A549 (cell line): ENCODE results near the gene CKS2. TPM values are rescaled to one million over a fixed set of nuclear protein-coding genes. Genes with fewer than 3 reads are reported as not detected.

Source experiments
- ATAC-seq, 2 experiments: fragments of 200-7000 bp in 1 of 2; fragments of >200 bp in 1 of 2; cut with Nextera tagmentation in 1 of 2; cut with Tn5 transposase in 1 of 2; 3 replicates each; pipeline versions ENCODE4 v1.8.0 to v1.9.1; 2018 to 2020; ENCODE audit warnings: mild to moderate bottlenecking in 1 of 2, moderate library complexity in 1 of 2
- CTCF ChIA-PET: fragments of 300-600 bp; sonication (Branson Sonifier 250); formaldehyde crosslinking; extraction: SDS; loops from one replicate; lab custom pipeline; 2021; ENCODE audit warnings: antibody characterized with exemption, inconsistent platforms; lab: Yijun Ruan, JAX
- POLR2A ChIA-PET: fragments of 350-600 bp; formaldehyde crosslinking; extraction: SDS; loops from one replicate; lab custom pipeline; 2021; ENCODE audit warnings: antibody characterized with exemption, inconsistent platforms; lab: Yijun Ruan, JAX
- DNase-seq, 2 experiments: peaks; one replicate each; pipeline versions ENCODE4 v3.0.0 to v3.0.0-alpha.2; 2011 to 2016; ENCODE audit warnings: low read depth in 1 of 2, low spot score in 1 of 2
- FAIRE-seq: peaks from 2 replicates; lab custom pipeline; 2011; peaks lifted over from hg19 to GRCh38; lab: Jason Lieb, UNC
- H3K27ac ChIP-seq, 2 experiments: fragments of >200 bp; sonication (Bioruptor Twin); formaldehyde crosslinking; 3 replicates each; pipeline ENCODE4 v1.5.1; 2016 to 2017
- H3K4me1 ChIP-seq: fragments of >200 bp; sonication (Bioruptor Twin); formaldehyde crosslinking; 3 replicates; pipeline ENCODE4 v1.6.1; 2016
- H3K4me2 ChIP-seq: fragments of >200 bp; sonication (Bioruptor Twin); formaldehyde crosslinking; 3 replicates; pipeline ENCODE4 v1.6.1; 2016
- H3K4me3 ChIP-seq: fragments of >200 bp; sonication (Bioruptor Twin); formaldehyde crosslinking; 3 replicates; pipeline ENCODE4 v1.5.1; 2016
- H3K9me3 ChIP-seq: fragments of >200 bp; sonication (Bioruptor Twin); formaldehyde crosslinking; 3 replicates; pipeline ENCODE4 v1.6.1; 2016
- CBX2 ChIP-seq: fragments of 200-600 bp; sonication (generic); IDR thresholded peaks from 2 replicates; pipeline ENCODE4 v1.6.1; 2016; ENCODE audit warnings: low read depth, mild to moderate bottlenecking, borderline replicate concordance
- CBX8 ChIP-seq: fragments of 200-600 bp; sonication (generic); IDR thresholded peaks from 2 replicates; pipeline ENCODE4 v1.6.1; 2016
- EP300 ChIP-seq, 2 experiments: fragments of >200 bp; sonication (Bioruptor Twin); formaldehyde crosslinking; IDR thresholded peaks; 2 replicates in 1 of 2; 3 replicates in 1 of 2; pipeline ENCODE4 v1.6.1; 2016 to 2017
- ESRRA ChIP-seq: fragments of 150-350 bp; IDR thresholded peaks from 2 replicates; pipeline ENCODE4 v1.6.1; 2014; ENCODE audit warnings: mild to moderate bottlenecking, low read length, borderline replicate concordance
- FOXS1 ChIP-seq: fragments of 250-450 bp; sonication (Bioruptor Pico); IDR thresholded peaks from 2 replicates; pipeline ENCODE4 v1.5.0; 2020; ENCODE audit warnings: mild to moderate bottlenecking, moderate library complexity
- GATA3 ChIP-seq: IDR thresholded peaks from 2 replicates; pipeline ENCODE4 v1.6.1; 2012; ENCODE audit warnings: borderline replicate concordance
- HEYL ChIP-seq: fragments of 250-450 bp; sonication (Bioruptor Pico); IDR thresholded peaks from 2 replicates; pipeline ENCODE4 v1.8.0; 2021; ENCODE audit warnings: mild to moderate bottlenecking, moderate library complexity
- HOXB13 ChIP-seq: fragments of 250-450 bp; sonication (Bioruptor Pico); IDR thresholded peaks from 2 replicates; pipeline ENCODE4 v1.5.0; 2020; ENCODE audit warnings: low read depth, mild to moderate bottlenecking, moderate library complexity
- KDM5A ChIP-seq: fragments of 200-600 bp; sonication (generic); IDR thresholded peaks from 2 replicates; pipeline ENCODE4 v1.6.1; 2016; ENCODE audit warnings: antibody characterized with exemption, mild to moderate bottlenecking
- MAZ ChIP-seq: fragments of 150-350 bp; IDR thresholded peaks from 2 replicates; pipeline ENCODE4 v1.6.1; 2014; ENCODE audit warnings: antibody characterized with exemption, low read depth, low read length, borderline replicate concordance
- MYC ChIP-seq: IDR thresholded peaks from 2 replicates; pipeline ENCODE4 v1.6.1; 2012; ENCODE audit warnings: mild to moderate bottlenecking, inconsistent platforms, low read length, improper control_type of control experiment, borderline replicate concordance
- NFE2L2 ChIP-seq: fragments of 150-350 bp; conservative IDR thresholded peaks from 2 replicates; pipeline ENCODE4 v1.6.1; 2014; ENCODE audit warnings: low read length
- NPAS2 ChIP-seq: fragments of 250-450 bp; sonication (Bioruptor Pico); IDR thresholded peaks from 2 replicates; pipeline ENCODE4 v1.8.0; 2022; ENCODE audit warnings: mild to moderate bottlenecking, moderate library complexity, borderline replicate concordance
- RFX5 ChIP-seq: fragments of 450-650 bp; IDR thresholded peaks from 2 replicates; pipeline ENCODE4 v1.7.1; 2014; ENCODE audit warnings: antibody characterized with exemption, mild to moderate bottlenecking, moderate library complexity
- RNF2 ChIP-seq: fragments of 200-600 bp; sonication (generic); IDR thresholded peaks from 2 replicates; pipeline ENCODE4 v1.6.1; 2016; ENCODE audit warnings: low read depth, mild to moderate bottlenecking, antibody characterized with exemption, moderate library complexity, borderline replicate concordance
- SMC3 ChIP-seq: fragments of >200 bp; sonication (Bioruptor Twin); formaldehyde crosslinking; IDR thresholded peaks from 3 replicates; pipeline ENCODE4 v1.6.1; 2018; ENCODE audit warnings: inconsistent platforms
- TFCP2L1 ChIP-seq: fragments of 250-450 bp; sonication (Bioruptor Pico); IDR thresholded peaks from 2 replicates; pipeline ENCODE4 v1.5.0; 2021; ENCODE audit warnings: mild to moderate bottlenecking
- TP53 ChIP-seq: fragments of 250-450 bp; sonication (Bioruptor Pico); IDR thresholded peaks from 2 replicates; pipeline ENCODE4 v1.5.0; 2021; ENCODE audit warnings: mild to moderate bottlenecking, moderate library complexity
- ZC3H11A ChIP-seq: fragments of 450-650 bp; IDR thresholded peaks from 2 replicates; pipeline ENCODE4 v1.6.1; 2014; ENCODE audit warnings: antibody characterized with exemption, mild to moderate bottlenecking
- ZSCAN20 ChIP-seq: fragments of 250-450 bp; sonication (Bioruptor Pico); IDR thresholded peaks from 2 replicates; pipeline ENCODE4 v1.8.0; 2022; ENCODE audit warnings: mild to moderate bottlenecking, moderate library complexity
- WGBS: methylation state at CpG from one replicate; pipeline ENCODE4 v1.1.6; 2017; ENCODE audit errors: missing lambda C conversion rate; 5-methylcytosine and 5-hydroxymethylcytosine counted together
- polyA minus RNA-seq: library from RNA; depleted of rRNA, polyadenylated mRNA; stranded (reverse); fragments of >200 nt; gene quantifications from 2 replicates; pipeline ENCODE4 v1.2.3, GENCODE V29; 2011; rRNA and poly(A)+ RNA removed
- polyA plus RNA-seq, 4 experiments: library from polyadenylated mRNA; depleted of rRNA in 3 of 4; stranded (reverse); fragments of >200 nt; fragmentation: RNase III in 1 of 4; extraction: RNeasy Plus Mini Kit Qiagen cat#74134 plus additional on column Dnase treatment in 1 of 4; gene quantifications; 2 replicates in 3 of 4; 3 replicates in 1 of 4; pipeline ENCODE4 v1.2.3, GENCODE V29; 2011 to 2017
- TF ChIP-seq, protein P1 (sequence below): IDR thresholded peaks from 2 replicates; pipeline ENCODE4 v1.6.1; 2012
- TF ChIP-seq, protein P2 (sequence below): fragments of 200-600 bp; sonication (generic); IDR thresholded peaks from 2 replicates; pipeline ENCODE4 v1.6.1; 2016; ENCODE audit warnings: antibody characterized with exemption, mild to moderate bottlenecking, moderate library complexity
- TF ChIP-seq, protein P3 (sequence below): fragments of 250-450 bp; sonication (Bioruptor Pico); IDR thresholded peaks from 2 replicates; pipeline ENCODE4 v1.5.0; 2020; ENCODE audit warnings: low read depth, mild to moderate bottlenecking, moderate library complexity
- TF ChIP-seq, protein P4 (sequence below): fragments of 250-450 bp; sonication (Bioruptor Pico); IDR thresholded peaks from 2 replicates; pipeline ENCODE4 v1.5.0; 2021; ENCODE audit warnings: mild to moderate bottlenecking, moderate library complexity, borderline replicate concordance
- TF ChIP-seq, protein P5 (sequence below): IDR thresholded peaks from 2 replicates; pipeline ENCODE4 v1.6.1; 2012
- TF ChIP-seq, protein P6 (sequence below): fragments of 150-350 bp; IDR thresholded peaks from 2 replicates; pipeline ENCODE4 v1.6.1; 2014; ENCODE audit warnings: low read depth, mild to moderate bottlenecking, low read length
- TF ChIP-seq, protein P7 (sequence below): IDR thresholded peaks from 2 replicates; pipeline ENCODE4 v1.6.1; 2012; ENCODE audit warnings: low read depth, borderline replicate concordance

CKS2 gene
- polyA plus RNA-seq (2011; rRNA removed) (475 and 515 TPM in 2 replicates), polyA plus RNA-seq (2017; fragmentation: RNase III; extraction: RNeasy Plus Mini Kit Qiagen cat#74134 plus additional on column Dnase treatment) (524 to 660 TPM (median 576 TPM) in 3 replicates), polyA minus RNA-seq (152 and 236 TPM in 2 replicates)
- 721 and 865 TPM in 2 replicates for polyA plus RNA-seq (2012; cell fraction: cytosol; rRNA removed)
- 162 and 283 TPM in 2 replicates for polyA plus RNA-seq (2012; cell fraction: nucleus; rRNA removed)

DNA sequence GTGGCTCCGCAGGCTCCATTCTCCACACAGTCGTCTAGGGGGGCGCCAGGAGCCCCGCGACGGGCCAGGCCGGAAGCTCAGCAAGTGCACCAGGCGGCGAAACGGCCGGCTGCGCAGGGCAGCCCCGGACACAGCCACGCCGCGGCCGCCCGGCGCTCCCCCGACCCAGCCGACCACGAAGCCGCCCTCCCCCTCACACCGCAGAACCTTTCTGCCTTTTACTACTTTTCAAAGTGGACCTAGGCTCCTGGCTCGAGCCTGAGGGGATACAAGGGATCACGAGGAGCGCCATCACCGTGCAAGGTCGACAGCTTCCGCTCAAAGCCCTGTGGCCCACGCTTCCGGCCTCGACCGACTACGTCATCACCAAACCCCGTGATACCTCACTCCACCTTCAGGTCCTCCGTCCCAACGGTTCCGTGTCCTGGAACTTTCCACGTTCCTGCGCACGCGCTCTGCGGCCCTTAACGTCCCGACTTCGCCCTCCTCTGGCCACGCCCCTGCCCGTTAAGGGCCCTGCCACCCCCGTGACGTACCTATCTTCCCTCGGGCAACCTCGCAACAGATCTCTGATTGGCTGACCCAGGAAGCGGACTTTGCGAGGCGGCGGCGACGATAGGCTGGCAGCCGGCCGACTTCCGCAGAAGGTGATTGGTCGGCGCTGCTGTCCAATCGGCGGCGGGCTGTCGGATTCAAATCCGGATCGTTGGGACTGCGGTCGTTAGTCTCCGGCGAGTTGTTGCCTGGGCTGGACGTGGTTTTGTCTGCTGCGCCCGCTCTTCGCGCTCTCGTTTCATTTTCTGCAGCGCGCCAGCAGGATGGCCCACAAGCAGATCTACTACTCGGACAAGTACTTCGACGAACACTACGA lies at the start of gene CKS2:
Gene CKS2 (plus strand): TSS at position 721 of the 871 bp plus-strand sequence. CDS start 98 bp downstream, at position 819.
- ChIA-PET CTCF (interaction anchor here (0.7 to 1.4 kb wide), 3 partner anchors 8 to 238 kb away, joined by 3 to 5 read pairs (median 3); partner anchors contain the start of gene SECISBP2), POLR2A (interaction anchor here (0.6 to 1.5 kb wide), 7 partner anchors 8 to 290 kb away, joined by 3 to 7 read pairs (median 4); partner anchors contain the start of gene SECISBP2)
- FAIRE-seq (peak; percentile 99), ATAC-seq (peak; percentile 95 to 96), DNase-seq (peak; percentile 94 to 100)
- H3K4me2 ChIP-seq: peak within 1 kb of the TSS; percentile 96
- H3K9me3 ChIP-seq: no peaks in the 10 kb centered on the region
- peak within 1 kb of the TSS; percentile 98 for H3K4me3 ChIP-seq
- peak within 1 kb of the TSS; percentile 99 for H3K27ac ChIP-seq
- WGBS: under 1% methylated on average over 21 of the region's 86 CpGs
- peaks cover 29% of the 10 kb centered on the region for H3K4me1 ChIP-seq
- TF ChIP-seq TP53 (CRISPR knock-in tag) (0 out of 2 replicates have a peak, but pooled peaks have one; percentile 56), CBX8 (no peak), RNF2 (no peak), MYC (peak; percentile 44; the same call in 1 of the 2 replicates), HOXB13 (CRISPR knock-in tag) (0 out of 2 replicates have a peak, but pooled peaks have one; percentile 54), FOXS1 (no peak), ZSCAN20 (CRISPR knock-in tag) (no peak), SMC3 (no peak), CBX2 (no peak), GATA3 (peak; percentile 21; the same call in 1 of the 2 replicates), EP300 (IDR thresholded peaks at IDR 0.05) (0 out of 5 replicates have a peak, but pooled peaks of 1 of the 2 experiments have one; percentile 24), NPAS2 (CRISPR knock-in tag) (0 out of 2 replicates have a peak, but pooled peaks have one; percentile 28), TFCP2L1 (CRISPR knock-in tag) (peak; percentile 86), HEYL (CRISPR knock-in tag) (no peak), ESRRA (no peak), ZC3H11A (no peak), NFE2L2 (no peak), RFX5 (peak; percentile 98), KDM5A (no peak), MAZ (no peak)
- TF ChIP-seq, protein P1, sequence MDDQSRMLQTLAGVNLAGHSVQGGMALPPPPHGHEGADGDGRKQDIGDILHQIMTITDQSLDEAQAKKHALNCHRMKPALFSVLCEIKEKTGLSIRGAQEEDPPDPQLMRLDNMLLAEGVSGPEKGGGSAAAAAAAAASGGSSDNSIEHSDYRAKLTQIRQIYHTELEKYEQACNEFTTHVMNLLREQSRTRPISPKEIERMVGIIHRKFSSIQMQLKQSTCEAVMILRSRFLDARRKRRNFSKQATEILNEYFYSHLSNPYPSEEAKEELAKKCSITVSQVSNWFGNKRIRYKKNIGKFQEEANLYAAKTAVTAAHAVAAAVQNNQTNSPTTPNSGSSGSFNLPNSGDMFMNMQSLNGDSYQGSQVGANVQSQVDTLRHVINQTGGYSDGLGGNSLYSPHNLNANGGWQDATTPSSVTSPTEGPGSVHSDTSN: peak; percentile 56; the same call in 1 of the 2 replicates
- TF ChIP-seq, protein P2, sequence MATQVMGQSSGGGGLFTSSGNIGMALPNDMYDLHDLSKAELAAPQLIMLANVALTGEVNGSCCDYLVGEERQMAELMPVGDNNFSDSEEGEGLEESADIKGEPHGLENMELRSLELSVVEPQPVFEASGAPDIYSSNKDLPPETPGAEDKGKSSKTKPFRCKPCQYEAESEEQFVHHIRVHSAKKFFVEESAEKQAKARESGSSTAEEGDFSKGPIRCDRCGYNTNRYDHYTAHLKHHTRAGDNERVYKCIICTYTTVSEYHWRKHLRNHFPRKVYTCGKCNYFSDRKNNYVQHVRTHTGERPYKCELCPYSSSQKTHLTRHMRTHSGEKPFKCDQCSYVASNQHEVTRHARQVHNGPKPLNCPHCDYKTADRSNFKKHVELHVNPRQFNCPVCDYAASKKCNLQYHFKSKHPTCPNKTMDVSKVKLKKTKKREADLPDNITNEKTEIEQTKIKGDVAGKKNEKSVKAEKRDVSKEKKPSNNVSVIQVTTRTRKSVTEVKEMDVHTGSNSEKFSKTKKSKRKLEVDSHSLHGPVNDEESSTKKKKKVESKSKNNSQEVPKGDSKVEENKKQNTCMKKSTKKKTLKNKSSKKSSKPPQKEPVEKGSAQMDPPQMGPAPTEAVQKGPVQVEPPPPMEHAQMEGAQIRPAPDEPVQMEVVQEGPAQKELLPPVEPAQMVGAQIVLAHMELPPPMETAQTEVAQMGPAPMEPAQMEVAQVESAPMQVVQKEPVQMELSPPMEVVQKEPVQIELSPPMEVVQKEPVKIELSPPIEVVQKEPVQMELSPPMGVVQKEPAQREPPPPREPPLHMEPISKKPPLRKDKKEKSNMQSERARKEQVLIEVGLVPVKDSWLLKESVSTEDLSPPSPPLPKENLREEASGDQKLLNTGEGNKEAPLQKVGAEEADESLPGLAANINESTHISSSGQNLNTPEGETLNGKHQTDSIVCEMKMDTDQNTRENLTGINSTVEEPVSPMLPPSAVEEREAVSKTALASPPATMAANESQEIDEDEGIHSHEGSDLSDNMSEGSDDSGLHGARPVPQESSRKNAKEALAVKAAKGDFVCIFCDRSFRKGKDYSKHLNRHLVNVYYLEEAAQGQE: no peak
- TF ChIP-seq, protein P3, sequence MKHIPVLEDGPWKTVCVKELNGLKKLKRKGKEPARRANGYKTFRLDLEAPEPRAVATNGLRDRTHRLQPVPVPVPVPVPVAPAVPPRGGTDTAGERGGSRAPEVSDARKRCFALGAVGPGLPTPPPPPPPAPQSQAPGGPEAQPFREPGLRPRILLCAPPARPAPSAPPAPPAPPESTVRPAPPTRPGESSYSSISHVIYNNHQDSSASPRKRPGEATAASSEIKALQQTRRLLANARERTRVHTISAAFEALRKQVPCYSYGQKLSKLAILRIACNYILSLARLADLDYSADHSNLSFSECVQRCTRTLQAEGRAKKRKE (CRISPR knock-in tag): peak; percentile 68; the same call in 1 of the 2 replicates
- TF ChIP-seq, protein P4, sequence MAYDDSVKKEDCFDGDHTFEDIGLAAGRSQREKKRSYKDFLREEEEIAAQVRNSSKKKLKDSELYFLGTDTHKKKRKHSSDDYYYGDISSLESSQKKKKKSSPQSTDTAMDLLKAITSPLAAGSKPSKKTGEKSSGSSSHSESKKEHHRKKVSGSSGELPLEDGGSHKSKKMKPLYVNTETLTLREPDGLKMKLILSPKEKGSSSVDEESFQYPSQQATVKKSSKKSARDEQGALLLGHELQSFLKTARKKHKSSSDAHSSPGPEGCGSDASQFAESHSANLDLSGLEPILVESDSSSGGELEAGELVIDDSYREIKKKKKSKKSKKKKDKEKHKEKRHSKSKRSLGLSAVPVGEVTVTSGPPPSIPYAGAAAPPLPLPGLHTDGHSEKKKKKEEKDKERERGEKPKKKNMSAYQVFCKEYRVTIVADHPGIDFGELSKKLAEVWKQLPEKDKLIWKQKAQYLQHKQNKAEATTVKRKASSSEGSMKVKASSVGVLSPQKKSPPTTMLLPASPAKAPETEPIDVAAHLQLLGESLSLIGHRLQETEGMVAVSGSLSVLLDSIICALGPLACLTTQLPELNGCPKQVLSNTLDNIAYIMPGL (CRISPR knock-in tag): 0 out of 2 replicates have a peak, but pooled peaks have one; percentile 60
- TF ChIP-seq, protein P5, sequence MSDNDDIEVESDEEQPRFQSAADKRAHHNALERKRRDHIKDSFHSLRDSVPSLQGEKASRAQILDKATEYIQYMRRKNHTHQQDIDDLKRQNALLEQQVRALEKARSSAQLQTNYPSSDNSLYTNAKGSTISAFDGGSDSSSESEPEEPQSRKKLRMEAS: peak; percentile 93
- TF ChIP-seq, protein P6, sequence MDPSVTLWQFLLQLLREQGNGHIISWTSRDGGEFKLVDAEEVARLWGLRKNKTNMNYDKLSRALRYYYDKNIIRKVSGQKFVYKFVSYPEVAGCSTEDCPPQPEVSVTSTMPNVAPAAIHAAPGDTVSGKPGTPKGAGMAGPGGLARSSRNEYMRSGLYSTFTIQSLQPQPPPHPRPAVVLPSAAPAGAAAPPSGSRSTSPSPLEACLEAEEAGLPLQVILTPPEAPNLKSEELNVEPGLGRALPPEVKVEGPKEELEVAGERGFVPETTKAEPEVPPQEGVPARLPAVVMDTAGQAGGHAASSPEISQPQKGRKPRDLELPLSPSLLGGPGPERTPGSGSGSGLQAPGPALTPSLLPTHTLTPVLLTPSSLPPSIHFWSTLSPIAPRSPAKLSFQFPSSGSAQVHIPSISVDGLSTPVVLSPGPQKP: no peak
- TF ChIP-seq, protein P7, sequence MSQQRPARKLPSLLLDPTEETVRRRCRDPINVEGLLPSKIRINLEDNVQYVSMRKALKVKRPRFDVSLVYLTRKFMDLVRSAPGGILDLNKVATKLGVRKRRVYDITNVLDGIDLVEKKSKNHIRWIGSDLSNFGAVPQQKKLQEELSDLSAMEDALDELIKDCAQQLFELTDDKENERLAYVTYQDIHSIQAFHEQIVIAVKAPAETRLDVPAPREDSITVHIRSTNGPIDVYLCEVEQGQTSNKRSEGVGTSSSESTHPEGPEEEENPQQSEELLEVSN: peak; percentile 37; the same call in 1 of the 2 replicates
